ENCODE results near the gene DISP3.

DISP3 gene

DNA sequence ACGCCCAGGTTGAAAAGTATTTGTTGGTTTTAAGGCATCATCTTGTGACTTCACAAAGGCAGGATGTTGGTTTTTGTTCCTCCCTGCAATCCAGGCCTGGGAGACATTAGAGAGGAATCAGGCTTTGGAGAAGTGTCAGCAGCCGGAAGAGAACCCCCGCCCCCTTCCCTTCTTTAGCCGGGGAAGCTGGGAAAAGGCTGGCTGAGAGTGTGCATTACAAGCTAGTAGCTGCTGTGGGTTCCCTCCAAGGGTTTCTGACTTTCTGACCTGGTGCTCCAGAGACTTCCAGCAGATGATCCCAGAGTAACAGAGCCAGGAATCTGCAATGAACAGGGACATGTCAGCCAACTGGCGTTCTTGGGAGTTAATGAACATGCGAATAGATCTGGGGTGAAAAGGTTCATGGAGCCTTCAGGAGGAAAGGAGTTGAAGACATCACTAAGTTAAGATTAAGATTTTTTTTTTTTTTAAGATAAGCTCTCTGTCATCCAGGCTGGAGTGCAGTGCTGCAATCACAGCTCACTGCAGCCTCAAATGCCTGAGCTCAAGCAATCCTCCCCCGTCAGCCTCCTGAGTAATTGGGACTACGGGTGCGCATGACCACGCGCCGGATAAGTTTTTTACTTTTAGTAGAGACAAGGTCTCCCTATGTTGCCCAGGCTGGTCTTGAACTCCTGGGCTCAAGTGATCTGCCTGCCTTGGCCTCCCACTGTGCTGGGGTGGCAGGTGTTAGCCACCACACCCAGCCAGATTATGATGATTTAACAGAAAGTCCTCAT, 7.5 kb downstream of the DISP3 start:
- no peak for DNase-seq (ENCODE audit: low read depth in 2 of 2)

DNA sequence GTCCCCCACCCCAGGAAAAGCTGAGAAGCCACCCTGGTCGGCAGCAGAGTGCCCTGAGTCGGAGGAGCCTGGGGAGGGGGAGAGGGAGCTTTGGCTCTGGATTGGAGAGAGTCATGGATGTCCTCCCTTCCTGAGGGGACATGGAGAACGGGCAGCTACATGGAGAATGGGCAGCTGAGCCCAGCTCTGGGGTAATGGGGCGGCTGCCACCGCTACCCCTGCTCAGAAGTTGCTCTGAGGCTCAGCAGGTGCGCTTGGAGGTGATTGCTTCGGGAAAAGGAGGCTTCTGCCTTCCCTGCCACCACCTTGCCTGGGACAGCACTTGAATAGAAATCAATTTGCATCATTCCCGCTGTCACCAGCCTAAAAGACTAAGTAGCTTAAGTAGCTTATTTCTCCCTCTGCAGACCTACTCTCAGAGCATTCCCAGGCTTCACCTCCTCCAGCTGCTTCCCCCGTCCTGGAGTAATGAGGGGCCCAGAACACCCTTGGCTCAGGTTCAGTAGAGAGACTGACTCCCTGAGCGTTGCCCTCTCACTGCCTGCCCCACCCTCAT, 8.3 kb downstream of the DISP3 start:
- no peak for DNase-seq (ENCODE audit: low read depth in 2 of 2)

DNA sequence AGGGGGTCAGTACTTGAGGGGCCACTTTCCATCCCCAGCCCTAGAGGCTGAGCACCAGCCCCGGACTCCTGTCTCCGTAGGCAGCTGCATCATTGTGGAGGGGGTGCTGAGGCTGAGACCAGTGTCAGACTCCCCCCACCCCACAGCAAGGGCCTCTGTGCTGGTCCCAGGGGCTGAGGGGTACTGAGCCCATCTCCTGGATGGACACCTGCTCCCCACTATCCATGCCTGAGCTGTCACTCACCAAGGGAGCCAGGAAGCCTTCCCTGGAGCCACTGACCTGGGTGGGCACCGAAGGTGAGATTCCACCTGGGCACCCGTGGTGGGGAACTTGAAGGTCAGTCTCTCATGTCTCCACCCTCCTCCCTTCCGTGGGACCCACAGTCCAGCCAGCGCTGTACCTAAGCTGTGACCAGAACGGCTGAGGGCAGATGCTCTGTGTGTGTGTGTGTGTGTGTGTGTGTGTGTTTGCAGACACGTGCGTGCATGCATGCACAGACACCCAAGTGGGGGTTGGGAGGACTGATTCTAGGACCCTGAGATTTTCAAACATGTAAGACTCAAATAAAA, 9.3 kb downstream of the DISP3 start:
- DNase-seq (ENCODE audit: low read depth in 2 of 2) = no peak

DNA sequence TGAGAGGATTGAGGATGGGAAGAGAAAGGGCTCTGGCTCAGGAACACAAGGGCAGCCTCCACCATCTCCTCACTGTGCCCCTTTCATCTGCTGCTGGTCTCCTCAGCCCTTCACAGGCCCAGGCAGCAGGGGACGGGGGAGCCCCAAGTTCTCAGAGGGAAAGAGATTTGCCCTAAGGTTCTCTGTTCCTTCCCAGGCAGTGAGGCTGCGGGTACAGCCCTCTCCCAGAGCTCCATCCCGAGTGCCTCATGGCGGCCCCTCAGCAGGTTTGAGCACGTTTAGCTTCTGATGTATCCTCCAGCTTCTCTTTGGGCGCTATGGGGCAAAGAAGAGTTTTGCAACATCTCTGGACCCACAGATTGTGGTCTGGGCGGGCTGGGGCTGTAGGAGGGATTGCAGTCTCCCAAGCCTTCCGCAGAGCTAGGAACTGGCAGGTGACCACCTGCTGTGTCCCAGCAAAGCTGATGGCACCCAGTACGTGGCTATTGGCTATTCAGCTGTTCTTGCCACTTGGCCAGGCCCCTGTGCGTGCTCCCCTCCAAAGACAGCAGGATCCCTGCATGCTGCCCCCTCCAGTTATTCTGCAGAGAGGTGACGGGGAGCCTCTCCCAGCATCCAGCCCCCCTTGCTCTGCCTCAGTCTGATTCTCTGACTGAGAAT, 10.1 kb downstream of the DISP3 start:
- DNase-seq (ENCODE audit: low read depth in 2 of 2) = no peak

DNA sequence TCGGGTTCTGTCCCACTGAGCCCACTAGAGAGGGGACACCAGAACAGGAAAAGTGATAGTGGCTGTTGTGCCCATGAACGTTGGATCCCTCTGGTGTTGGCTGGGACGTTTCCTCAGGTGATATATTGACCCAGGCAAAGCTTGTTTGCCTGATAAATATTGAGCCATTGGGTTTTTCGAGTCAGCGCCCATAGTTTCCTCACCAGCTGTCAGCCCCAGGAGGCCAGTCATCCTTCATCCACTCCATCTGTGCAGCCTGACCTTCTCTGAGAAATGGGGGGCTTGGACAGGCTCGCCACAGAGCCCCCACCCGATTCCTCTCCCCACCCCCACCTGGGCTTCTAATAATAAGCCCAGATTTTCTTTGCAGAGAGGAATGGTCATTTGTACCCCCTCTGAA, 13.3 kb downstream of the DISP3 start:
- no peak for DNase-seq (ENCODE audit: low read depth in 2 of 2)

DNA sequence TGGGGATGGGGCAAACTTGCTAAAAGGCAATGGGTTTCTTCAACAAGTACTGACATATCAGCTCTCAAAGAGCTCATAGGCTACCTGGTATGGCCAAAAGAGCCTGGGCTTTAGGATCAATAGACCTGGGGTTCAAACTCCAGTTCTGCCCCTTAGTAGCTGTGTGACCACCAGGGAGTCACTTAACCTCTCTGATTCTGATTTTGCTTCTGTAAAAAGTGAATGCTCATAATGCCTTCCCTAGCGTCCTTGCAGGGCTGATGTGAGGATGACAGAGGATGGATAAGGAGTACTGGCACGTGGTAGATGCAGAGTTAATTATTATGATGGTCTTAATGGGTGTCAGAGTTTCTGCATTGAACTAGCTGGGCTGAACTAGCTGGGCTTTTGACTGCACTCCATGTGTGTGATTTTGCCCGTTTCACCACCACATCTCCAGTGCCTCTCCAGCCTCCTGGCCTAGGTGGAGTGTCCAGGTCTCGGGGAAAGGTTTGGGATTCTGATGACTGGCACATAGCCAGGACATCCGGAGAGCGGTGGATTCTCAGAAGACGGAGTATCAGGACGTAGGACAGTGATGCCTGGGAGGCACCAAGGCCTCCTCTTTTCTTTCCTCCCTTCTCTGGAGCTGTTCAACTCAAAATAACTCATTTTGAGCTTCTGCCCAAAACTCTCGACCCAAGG, 15.2 kb downstream of the DISP3 start:
- DNase-seq (ENCODE audit: low read depth in 2 of 2) = no peak

DNA sequence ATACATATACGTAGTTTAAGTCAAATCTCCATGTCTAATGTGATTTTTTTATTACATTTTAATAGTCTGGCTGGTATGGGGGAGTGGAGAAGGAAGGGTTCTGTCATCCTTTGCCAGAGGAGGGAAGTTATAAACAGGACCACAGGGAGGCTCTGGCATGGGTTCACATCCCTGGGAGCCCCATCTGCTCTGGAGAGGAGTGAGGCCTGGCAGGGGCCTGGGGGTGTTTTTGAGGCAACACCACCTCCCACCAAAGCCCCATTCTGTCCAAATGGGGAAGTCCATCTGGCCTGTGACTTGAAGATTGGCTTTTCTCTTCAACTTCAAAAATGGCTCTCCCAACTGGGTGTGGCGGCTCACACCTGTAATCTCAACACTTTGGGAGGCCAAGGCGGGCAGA, 15.8 kb downstream of the DISP3 start:
- DNase-seq (ENCODE audit: low read depth in 2 of 2) = no peak

DNA sequence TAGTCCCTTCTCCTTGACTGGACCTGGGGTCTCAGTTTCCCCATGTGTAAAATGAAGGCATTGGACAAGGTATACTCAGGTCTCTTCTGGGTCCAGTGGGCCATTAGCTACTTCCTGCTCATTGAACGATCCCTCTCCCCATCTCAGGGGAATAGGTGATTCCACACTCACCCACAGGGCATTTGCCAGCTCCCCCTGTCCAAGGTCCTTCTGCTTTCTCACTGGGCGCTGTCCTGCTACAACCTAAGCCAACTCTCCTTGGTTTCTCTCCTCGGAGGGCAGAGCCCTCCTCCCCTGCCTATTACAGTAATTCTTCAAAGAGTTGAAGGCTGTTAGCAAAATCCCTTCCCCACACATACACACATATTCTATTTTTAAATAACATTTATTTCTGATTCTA, 16.6 kb downstream of the DISP3 start:
- no peak for DNase-seq (ENCODE audit: low read depth in 2 of 2)

DNA sequence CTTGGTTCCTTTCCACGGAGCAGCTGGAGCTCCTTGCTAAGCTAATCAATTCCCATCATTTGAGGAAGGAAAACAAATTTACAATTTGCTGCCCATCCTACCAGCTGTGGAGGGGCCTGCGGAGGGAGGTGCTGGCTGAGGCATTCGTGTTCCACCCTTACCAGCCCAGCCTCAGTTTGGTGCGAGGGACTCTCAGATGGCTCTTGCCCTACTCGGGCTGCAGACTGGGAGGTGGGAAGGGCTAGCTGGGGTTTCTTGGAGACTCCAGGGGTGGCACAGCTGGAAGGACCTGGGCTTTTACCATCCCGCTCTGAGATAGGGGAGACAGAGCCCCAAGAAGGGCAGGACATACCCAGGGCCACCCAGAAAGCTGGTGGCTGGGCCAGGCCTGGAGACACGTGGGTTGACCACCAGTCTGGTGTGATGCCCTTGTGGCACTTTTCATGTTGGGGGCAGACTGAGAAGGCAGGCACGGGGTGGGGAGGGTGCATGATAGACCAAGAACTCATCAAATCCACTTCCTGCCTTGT, 17.7 kb downstream of the DISP3 start:
- no peak for DNase-seq (ENCODE audit: low read depth in 2 of 2)

DNA sequence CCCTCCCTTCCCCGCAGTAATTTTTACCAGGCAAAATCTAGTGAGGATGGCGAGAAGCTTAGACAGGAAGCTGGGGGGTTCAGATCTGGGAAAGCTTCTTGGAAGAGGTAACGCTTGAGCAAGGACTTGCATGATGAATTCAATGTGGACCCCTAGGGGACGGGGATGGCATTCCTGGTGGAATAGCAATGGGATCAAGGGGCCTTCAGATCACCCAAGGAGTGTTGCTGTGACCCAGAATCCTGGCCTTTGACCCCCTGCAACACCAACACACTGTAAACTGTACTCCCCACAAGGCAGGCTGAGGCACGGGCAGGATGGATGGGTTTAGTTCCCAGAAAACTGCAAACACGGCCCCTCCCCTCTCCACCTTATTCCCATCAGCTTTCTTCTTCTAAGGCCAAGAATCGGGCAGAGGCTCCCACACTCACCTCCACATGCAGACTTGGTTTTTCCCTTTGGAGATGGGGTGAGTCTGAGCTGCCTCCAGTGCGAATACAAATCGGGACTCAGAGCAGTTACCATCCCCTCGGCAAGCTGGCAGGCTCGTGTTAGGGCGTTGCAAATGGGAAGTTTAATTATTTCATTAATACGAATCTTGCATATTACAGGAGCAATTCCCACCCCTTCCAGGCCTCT, 20.1 kb downstream of the DISP3 start:
- DNase-seq (ENCODE audit: low read depth in 2 of 2) = no peak

DNA sequence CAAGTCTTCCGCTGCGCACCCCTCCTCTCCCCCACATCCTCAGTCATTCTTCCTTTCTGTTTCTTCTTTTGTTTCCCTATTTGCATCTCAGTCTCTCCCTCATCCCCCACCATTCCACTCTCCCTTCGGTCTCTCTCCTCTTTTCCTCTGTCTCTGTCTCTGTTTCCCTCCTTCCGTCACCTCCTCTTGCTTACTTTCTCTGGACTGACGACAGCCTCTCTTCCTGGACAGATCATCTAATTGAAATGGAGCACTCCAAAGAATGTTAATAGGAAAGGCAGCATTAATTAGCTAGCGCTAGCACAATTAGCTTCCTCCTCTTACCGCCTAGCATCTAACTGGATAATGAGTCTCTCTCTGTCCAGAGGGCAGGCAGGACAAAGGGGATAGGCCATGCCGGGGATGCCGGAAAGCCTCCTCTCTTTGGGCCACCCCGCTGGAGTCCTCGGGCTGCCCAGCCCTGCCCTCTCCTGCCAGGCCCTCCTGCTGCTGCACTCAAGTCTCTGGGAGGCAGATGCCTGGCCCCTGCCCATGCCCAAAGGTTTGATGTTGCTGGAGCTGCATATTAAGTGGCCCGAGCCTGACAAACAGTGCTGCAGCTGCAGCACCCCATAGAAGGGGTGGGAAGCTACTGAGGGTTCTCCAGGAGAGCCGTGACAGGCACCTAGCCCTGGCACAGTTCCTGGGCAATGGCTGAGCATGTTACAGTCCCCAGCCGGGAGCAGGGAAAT, 20.8 kb downstream of the DISP3 start:
- no peak for DNase-seq (ENCODE audit: low read depth in 2 of 2)

DNA sequence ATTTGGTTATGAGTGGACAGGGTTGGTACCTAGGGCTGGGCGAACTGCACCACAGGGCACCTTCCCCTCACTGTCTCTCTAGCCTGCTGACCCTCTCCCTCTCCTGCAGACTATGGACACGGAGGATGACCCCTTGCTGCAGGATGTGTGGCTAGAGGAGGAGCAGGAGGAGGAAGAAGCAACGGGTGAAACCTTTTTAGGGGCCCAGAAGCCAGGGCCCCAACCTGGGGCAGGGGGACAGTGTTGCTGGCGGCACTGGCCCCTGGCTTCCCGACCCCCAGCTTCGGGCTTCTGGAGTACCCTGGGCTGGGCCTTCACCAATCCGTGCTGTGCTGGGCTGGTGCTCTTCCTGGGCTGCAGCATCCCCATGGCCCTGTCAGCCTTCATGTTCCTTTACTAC, 21.9 kb downstream of the DISP3 start:
- DNase-seq (ENCODE audit: low read depth in 2 of 2) = no peak

DNA sequence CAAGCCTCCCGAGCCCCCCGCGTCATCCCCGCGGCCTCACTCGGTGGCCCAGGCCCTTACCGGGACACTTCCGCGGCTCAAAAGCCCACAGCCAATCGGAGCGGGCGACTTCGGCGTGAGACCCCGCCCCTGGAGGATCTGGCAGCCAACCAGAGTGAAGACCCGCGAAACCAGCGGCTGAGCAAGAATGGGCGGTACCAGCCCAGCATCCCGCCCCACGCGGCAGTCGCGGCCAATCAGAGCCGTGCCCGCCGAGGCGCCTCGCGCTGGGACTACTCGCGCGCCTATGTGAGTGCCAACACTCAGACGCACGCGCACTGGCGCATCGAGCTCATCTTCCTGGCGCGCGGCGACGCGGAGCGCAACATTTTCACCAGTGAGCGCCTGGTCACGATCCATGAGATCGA, 22.5 kb downstream of the DISP3 start:
- DNase-seq (ENCODE audit: low read depth in 2 of 2) = peak in 1 of 2 experiments; percentile 2

DNA sequence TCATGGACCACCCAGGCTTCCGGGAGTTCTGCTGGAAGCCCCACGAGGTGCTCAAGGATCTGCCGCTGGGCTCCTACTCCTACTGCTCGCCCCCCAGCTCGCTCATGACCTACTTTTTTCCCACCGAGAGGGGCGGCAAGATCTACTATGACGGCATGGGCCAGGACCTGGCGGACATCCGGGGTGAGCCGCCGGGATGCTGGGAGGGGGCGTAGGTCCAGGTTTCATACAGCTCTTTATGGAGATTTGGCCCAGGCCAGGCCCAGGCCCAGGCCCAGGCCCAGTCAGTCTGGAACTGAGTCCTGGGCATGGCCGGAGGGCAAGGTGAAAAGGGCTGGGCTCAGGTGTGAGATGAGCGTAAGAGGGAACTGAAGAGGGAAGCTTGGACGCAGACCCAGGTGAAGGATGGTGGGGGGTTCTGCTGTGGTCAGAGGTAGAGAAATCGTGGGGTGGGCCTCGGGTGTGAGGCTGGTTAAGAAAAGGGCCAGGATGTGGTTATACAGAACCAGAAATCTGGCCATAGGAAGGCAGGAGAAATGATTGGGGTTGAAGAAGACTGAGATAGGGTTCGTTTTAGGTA, 23.0 kb downstream of the DISP3 start:
- no peak for DNase-seq (ENCODE audit: low read depth in 2 of 2)

DNA sequence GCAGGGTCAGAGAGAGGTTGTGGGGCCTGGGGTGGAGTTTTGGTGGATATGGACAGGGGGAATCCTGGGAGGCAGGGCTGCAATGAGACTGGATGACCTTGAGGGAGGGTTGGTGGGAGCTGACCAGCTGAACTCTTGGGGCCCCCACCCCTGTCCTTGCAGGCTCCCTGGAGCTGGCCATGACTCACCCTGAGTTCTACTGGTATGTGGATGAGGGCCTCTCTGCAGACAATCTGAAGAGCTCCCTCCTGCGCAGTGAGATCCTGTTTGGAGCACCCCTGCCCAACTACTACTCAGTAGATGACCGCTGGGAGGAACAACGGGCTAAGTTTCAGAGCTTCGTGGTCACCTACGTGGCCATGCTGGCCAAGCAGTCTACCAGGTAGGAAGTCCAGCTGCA, 23.6 kb downstream of the DISP3 start:
- DNase-seq (ENCODE audit: low read depth in 2 of 2) = no peak

DNA sequence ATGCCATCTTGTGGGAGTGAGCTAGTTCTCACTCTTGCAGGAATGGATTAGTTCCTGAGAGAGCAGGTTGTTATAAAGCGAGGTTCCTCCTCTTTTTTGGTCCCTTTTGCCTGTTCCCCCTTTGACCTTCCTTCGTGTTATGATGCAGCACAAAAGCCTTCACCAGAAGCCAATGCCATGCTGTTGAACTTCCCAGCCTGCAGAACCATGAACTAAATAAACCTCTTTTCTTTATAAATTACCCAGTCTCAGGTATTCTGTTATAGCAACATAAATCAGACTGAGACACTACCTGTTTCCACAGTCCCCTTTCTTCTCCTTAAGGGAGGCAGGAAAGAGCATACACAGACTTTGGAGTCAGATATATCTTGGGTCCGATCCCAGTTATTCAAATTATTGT, 25.6 kb downstream of the DISP3 start:
- DNase-seq (ENCODE audit: low read depth in 2 of 2) = no peak

DNA sequence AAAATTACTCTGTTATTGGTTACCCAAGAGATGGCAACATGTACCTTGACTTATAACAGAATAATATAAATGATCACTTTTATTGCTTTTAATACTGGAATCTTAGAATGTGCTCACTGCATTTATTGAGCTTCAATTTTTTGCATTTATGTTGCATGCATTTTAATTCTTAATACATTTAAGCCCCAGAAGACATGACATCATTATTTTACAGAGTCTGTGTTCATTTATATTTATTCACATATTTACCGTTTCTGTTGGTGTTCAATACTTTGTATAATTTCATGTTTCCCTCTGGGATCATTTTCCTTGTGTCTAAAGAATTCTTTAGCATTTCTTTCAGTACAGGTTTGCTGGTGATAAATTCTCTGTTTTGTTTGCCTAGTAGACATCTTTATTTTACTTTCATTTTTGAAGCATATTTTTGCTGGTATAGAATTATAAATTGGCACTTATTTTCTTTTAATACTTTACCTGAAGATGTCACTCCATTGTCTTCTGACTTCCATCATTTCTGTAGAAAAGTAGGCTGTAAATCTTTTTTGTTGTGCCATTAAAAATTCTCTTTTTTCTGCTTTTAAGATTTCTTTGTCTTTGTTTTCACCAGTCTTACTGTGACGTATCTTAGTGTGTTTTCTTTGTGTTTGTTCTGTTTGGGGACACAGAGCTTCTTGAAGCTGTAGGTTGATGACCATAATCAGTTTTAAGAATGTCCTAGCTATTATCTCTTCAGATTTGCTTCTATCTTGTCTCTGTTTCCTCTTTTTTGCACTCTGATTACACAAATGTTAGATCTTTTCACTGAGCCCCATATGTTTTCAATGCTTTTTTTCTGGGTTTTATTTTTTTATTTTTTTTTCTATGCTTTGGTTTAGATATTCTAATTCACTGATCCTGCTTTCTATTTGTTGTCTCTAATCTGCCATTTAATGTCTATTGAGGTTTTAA, 26.9 kb downstream of the DISP3 start:
- no peak for DNase-seq (ENCODE audit: low read depth in 2 of 2)

DNA sequence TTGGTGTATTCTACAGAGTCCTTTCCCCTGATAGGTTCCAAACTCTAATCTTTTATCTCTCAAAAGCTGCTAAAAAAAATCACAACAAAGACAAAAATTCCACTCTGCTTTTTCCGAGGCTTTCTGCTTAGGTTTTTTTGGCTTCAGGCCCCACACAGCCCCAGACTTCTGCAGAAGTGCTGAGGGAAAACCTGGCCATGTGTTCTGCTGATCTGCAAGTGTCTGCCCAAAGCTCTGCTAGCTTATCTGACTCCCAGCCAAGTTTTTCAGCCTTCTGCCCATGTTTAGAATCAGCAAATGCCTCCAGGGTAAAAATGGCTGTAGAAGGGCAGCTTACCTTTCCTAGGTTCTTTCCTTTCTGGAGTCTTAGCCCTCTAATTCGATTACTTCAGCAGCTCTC, 28.4 kb downstream of the DISP3 start:
- DNase-seq (ENCODE audit: low read depth in 2 of 2) = no peak

DNA sequence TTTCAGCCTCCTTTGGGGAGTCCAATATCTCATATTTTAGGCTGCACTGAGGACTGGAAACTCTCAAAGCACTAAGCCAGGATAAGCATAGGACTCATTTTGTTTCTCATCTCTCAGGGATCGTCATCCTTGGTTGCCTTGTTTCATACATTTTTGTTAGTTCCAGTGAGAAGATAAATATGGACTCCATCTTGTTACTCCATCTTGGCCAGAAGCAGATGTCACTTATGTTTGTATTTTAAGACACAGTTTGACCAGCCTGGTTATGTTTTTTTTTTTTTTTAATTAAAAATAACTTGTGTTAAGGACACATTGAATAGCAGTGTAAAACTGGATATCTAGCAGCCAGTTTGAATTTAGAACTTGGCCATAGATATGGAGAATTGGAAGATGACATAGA, 34.7 kb downstream of the DISP3 start:
- no peak for DNase-seq (ENCODE audit: low read depth in 2 of 2)

Measured in fibroblast of skin of left quadriceps (primary cell).